Liver (tissue), 9 donors: ENCODE results near the gene EXOC6B. TPM values are rescaled to one million over a fixed set of nuclear protein-coding genes. Genes with fewer than 3 reads are reported as not detected.

Experiments
- DNase-seq: peaks from one replicate; pipeline ENCODE4 v3.0.0-alpha.2; 2017; ENCODE audit warnings: low spot score
- H3K27ac ChIP-seq, 2 donors: one replicate each; pipeline ENCODE4 v1.7.0; 2013; ENCODE audit warnings: inconsistent platforms in 2 of 2, low read length in 2 of 2, control low read depth in 1 of 2, low read depth in 1 of 2, mild to moderate bottlenecking in 1 of 2
- H3K27me3 ChIP-seq, 4 donors: one replicate each; pipeline versions ENCODE4 v1.6.1 to v1.7.0; 2013; ENCODE audit warnings: low read length in 3 of 4, inconsistent platforms in 1 of 4, mild to moderate bottlenecking in 1 of 4, moderate library complexity in 1 of 4; ENCODE audit not compliant: control insufficient read depth in 4 of 4, insufficient read depth in 4 of 4
- H3K36me3 ChIP-seq, 4 donors: one replicate each; pipeline versions ENCODE4 v1.6.1 to v1.7.0; 2013; ENCODE audit warnings: low read length in 3 of 4, mild to moderate bottlenecking in 3 of 4, low read depth in 1 of 4, moderate library complexity in 1 of 4; ENCODE audit not compliant: control insufficient read depth in 4 of 4, insufficient read depth in 3 of 4
- H3K4me1 ChIP-seq, 4 donors: one replicate each; pipeline versions ENCODE4 v1.6.1 to v1.7.0; 2013; ENCODE audit warnings: low read length in 3 of 4, mild to moderate bottlenecking in 3 of 4, moderate library complexity in 1 of 4; ENCODE audit not compliant: control insufficient read depth in 4 of 4, insufficient read depth in 4 of 4
- H3K4me3 ChIP-seq, 3 donors: one replicate each; pipeline versions ENCODE4 v1.6.1 to v1.7.0; 2013; ENCODE audit warnings: low read length in 3 of 3, control low read depth in 1 of 3, low read depth in 1 of 3, mild to moderate bottlenecking in 1 of 3
- H3K9ac ChIP-seq, 2 donors: one replicate each; pipeline ENCODE4 v1.7.0; 2013; ENCODE audit warnings: low read length in 2 of 2, mild to moderate bottlenecking in 2 of 2, moderate library complexity in 2 of 2, control low read depth in 1 of 2, low read depth in 1 of 2
- H3K9me3 ChIP-seq, 4 donors: one replicate each; pipeline versions ENCODE4 v1.6.1 to v1.7.0; 2013; ENCODE audit warnings: low read length in 3 of 4; ENCODE audit not compliant: control insufficient read depth in 4 of 4
- EGR1 ChIP-seq, 2 donors: IDR thresholded peaks; 2 replicates each; pipeline ENCODE4 v1.6.1; 2016 to 2018; ENCODE audit warnings: antibody characterized with exemption in 2 of 2, low read depth in 2 of 2
- FOXA1 ChIP-seq: IDR thresholded peaks from 2 replicates; pipeline ENCODE4 v1.6.1; 2016; ENCODE audit warnings: antibody characterized with exemption
- FOXA2 ChIP-seq: IDR thresholded peaks from 2 replicates; pipeline ENCODE4 v1.6.1; 2016; ENCODE audit warnings: antibody characterized with exemption
- GABPA ChIP-seq, 2 donors: IDR thresholded peaks in 1 of 2; conservative IDR thresholded peaks in 1 of 2; 2 replicates each; pipeline ENCODE4 v1.6.1; 2016; ENCODE audit warnings: antibody characterized with exemption in 2 of 2, mild to moderate bottlenecking in 1 of 2, moderate library complexity in 1 of 2
- HNF4A ChIP-seq, 2 donors: conservative IDR thresholded peaks; 2 replicates each; pipeline ENCODE4 v1.6.1; 2016; ENCODE audit warnings: antibody characterized with exemption in 2 of 2, mild to moderate bottlenecking in 2 of 2
- HNF4G ChIP-seq: IDR thresholded peaks from 2 replicates; pipeline ENCODE4 v1.6.1; 2016; ENCODE audit warnings: antibody characterized with exemption
- JUND ChIP-seq, 2 donors: IDR thresholded peaks; 2 replicates each; pipeline ENCODE4 v1.6.1; 2016; ENCODE audit warnings: antibody characterized with exemption in 2 of 2
- NR2F2 ChIP-seq: IDR thresholded peaks from 2 replicates; pipeline ENCODE4 v1.6.1; 2016; ENCODE audit warnings: antibody characterized with exemption
- RXRA ChIP-seq, 2 donors: IDR thresholded peaks; 2 replicates each; pipeline ENCODE4 v1.6.1; 2017 to 2018; ENCODE audit warnings: antibody characterized with exemption in 2 of 2, mild to moderate bottlenecking in 1 of 2
- SP1 ChIP-seq: IDR thresholded peaks from 2 replicates; pipeline ENCODE4 v1.6.1; 2018; ENCODE audit warnings: antibody characterized with exemption, mild to moderate bottlenecking
- YY1 ChIP-seq: IDR thresholded peaks from 2 replicates; pipeline ENCODE4 v1.6.1; 2016; ENCODE audit warnings: antibody characterized with exemption, mild to moderate bottlenecking
- WGBS: extraction: QIAGEN DNeasy Blood & Tissue Kit; methylation state at CpG from one replicate; pipeline ENCODE4 v1.1.7; 2013; 5-methylcytosine and 5-hydroxymethylcytosine counted together
- polyA plus RNA-seq, 2 donors: library from polyadenylated mRNA; stranded (reverse) in 1 of 2; unstranded in 1 of 2; fragments of 200-250 nt in 1 of 2; fragments of >200 nt in 1 of 2; fragmentation: Nextera tagmentation in 1 of 2; extraction: Ambion mirVana in 1 of 2; gene quantifications; one replicate each; pipeline versions ENCODE4 v1.2.1 to v1.2.3, GENCODE V29; 2013 to 2015
- total RNA-seq, 2 donors: library from RNA; depleted of rRNA; stranded (reverse); fragments of >200 nt; gene quantifications; one replicate each; pipeline ENCODE4 v1.2.3, GENCODE V29; 2014
- TF ChIP-seq, protein P1 (sequence below): IDR thresholded peaks from 2 replicates; pipeline ENCODE4 v1.6.1; 2016; ENCODE audit warnings: antibody characterized with exemption
- TF ChIP-seq, protein P2 (sequence below): IDR thresholded peaks from 2 replicates; pipeline ENCODE4 v1.6.1; 2016; ENCODE audit warnings: antibody characterized with exemption
- TF ChIP-seq, protein P3 (sequence below): fragments of 150-350 bp; IDR thresholded peaks from 2 replicates; pipeline ENCODE4 v1.5.1; 2017; ENCODE audit warnings: improper control_type of control experiment, low read depth, low read length; ENCODE audit not compliant: missing input control
- donor health status: healthy.
- donor health status: healthy.
- donor health status: healthy.
- donor health status: healthy.
- donor health status: healthy.

The EXOC6B gene
- total and polyA plus RNA-seq, 4 donors = 1.7 to 9.5 (median 5.5) TPM

DNA sequence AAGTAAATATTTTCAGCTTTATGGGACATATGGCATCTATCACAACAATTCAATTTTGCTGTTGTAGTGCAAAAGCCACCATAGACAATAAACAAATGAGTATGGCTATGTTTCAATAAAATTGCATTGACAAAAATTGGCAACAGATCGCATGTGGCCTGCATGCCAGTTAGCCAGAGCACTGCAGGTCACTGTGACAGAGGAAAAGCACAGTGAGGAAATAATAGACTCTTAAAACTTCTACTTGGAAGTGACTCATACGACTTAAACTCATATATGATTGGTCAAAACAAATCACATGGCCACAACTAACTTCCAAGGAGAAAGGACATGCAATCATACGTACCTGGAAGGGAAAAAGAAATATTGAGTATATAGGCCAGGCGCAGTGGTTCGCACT is 44.4 kb downstream of the EXOC6B start (continued):
- TF ChIP-seq, protein P1, sequence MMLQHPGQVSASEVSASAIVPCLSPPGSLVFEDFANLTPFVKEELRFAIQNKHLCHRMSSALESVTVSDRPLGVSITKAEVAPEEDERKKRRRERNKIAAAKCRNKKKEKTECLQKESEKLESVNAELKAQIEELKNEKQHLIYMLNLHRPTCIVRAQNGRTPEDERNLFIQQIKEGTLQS = no peak
- TF ChIP-seq HNF4G (no peak), YY1 (no peak)

DNA sequence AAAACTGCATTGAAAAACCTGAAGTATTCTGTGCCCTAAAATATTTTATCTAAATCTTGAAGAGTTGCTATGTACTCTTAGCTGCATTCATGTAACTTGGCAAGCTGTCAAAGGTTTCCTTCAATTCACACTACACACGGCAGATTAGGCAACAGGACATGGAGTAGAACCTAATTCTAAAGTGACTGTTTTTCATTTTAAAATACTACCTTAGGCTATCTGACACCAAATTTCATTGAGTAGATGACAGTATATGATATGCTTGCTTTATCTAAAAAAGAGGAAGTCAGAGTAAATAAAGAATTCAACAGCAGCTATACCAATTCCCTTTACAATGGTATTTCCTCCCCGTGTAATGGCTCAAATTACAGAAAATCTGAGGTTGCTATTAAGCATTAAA is 45.4 kb downstream of the EXOC6B start:
- no peaks in the 10 kb centered on the region for H3K4me1 ChIP-seq
- 41% methylated on average over 2 of the region's 2 CpGs for whole genome bisulfite sequencing
- H3K36me3 ChIP-seq = no peaks in the 10 kb centered on the region
- no peak overlapping the region for H3K4me3 ChIP-seq
- H3K27ac ChIP-seq = no peak overlapping the region
- H3K27me3 ChIP-seq = no peaks in the 10 kb centered on the region
- TF ChIP-seq RXRA (IDR thresholded peaks at IDR 0.05) (no peak), SP1 (no peak), NR2F2 (no peak), YY1 (no peak)
- TF ChIP-seq, protein P2, sequence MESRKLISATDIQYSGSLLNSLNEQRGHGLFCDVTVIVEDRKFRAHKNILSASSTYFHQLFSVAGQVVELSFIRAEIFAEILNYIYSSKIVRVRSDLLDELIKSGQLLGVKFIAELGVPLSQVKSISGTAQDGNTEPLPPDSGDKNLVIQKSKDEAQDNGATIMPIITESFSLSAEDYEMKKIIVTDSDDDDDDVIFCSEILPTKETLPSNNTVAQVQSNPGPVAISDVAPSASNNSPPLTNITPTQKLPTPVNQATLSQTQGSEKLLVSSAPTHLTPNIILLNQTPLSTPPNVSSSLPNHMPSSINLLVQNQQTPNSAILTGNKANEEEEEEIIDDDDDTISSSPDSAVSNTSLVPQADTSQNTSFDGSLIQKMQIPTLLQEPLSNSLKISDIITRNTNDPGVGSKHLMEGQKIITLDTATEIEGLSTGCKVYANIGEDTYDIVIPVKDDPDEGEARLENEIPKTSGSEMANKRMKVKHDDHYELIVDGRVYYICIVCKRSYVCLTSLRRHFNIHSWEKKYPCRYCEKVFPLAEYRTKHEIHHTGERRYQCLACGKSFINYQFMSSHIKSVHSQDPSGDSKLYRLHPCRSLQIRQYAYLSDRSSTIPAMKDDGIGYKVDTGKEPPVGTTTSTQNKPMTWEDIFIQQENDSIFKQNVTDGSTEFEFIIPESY = no peak
- TF ChIP-seq, protein P3, sequence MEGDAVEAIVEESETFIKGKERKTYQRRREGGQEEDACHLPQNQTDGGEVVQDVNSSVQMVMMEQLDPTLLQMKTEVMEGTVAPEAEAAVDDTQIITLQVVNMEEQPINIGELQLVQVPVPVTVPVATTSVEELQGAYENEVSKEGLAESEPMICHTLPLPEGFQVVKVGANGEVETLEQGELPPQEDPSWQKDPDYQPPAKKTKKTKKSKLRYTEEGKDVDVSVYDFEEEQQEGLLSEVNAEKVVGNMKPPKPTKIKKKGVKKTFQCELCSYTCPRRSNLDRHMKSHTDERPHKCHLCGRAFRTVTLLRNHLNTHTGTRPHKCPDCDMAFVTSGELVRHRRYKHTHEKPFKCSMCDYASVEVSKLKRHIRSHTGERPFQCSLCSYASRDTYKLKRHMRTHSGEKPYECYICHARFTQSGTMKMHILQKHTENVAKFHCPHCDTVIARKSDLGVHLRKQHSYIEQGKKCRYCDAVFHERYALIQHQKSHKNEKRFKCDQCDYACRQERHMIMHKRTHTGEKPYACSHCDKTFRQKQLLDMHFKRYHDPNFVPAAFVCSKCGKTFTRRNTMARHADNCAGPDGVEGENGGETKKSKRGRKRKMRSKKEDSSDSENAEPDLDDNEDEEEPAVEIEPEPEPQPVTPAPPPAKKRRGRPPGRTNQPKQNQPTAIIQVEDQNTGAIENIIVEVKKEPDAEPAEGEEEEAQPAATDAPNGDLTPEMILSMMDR = no peak
- TF ChIP-seq, protein P1 = no peak
- DNase-seq = no peak
- H3K9ac ChIP-seq = no peak overlapping the region
- H3K9me3 ChIP-seq = no peaks in the 10 kb centered on the region

DNA sequence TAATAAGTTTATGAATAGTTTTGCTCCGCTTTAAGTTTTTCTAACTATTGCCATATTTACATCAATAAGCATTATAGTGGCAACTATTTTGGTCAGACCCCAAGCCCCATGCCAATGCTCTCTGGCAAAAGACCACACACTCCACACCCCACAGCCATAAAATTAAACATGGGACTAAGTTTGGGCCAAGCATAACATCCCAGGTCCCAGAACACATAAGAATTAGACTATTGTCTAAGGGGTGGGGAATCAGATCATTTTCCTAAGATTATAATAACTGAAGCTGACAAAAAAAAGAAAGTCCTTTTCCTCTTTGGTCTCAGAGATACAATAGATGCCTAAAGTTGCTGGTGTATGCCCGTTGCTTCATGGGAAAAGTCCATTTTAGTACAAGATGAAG is 46.3 kb downstream of the EXOC6B start:
- Histone ChIP-seq H3K9ac (no peak overlapping the region), H3K27ac (no peak overlapping the region), H3K27me3 (no peaks in the 10 kb centered on the region), H3K9me3 (no peaks in the 10 kb centered on the region), H3K4me3 (no peak overlapping the region), H3K4me1 (no peaks in the 10 kb centered on the region), H3K36me3 (no peaks in the 10 kb centered on the region)
- 92% methylated on average over 2 of the region's 2 CpGs for WGBS
- no peak for TF ChIP-seq FOXA1
- TF ChIP-seq HNF4A (conservative IDR thresholded peaks at IDR 0.05) = no peak
- TF ChIP-seq, protein P1 = no peak
- no peak for TF ChIP-seq SP1
- no peak for TF ChIP-seq RXRA (IDR thresholded peaks at IDR 0.05)
- no peak for TF ChIP-seq EGR1 (IDR thresholded peaks at IDR 0.05; ENCODE audit: low read depth in 2 of 2)
- TF ChIP-seq, protein P3 = no peak
- TF ChIP-seq YY1 = no peak
- no peak for TF ChIP-seq NR2F2
- TF ChIP-seq HNF4G = no peak
- TF ChIP-seq, protein P2 = no peak
- no peak for TF ChIP-seq JUND (IDR thresholded peaks at IDR 0.05)
- no peak for TF ChIP-seq GABPA (IDR thresholded peaks at IDR 0.05 in 1 of 2, conservative IDR thresholded peaks at IDR 0.05 in 1 of 2)
- no peak for TF ChIP-seq FOXA2
- DNase-seq = no peak
